Measurements from ENCODE around the gene NDUFB6.

Gene NDUFB6

GRCh38 chr9:32516241-32516640 lies 56.7 kb downstream of the NDUFB6 start:
- DNase-seq, result no peak

GRCh38 chr9:32508728-32509127 lies 64.2 kb downstream of the NDUFB6 start:
- no peak for DNase-seq

- no peak for DNase-seq
Observed at GRCh38 chr9:32503008-32503407, 70.0 kb downstream of the NDUFB6 start.

All from activated CD4-positive, alpha-beta T cell treated with anti-CD3 and anti-CD28 coated beads for 4 hours (primary cell).